ENCODE data around the gene DGKQ. TPM values are rescaled to one million over a fixed set of nuclear protein-coding genes. Genes with fewer than 3 reads are reported as not detected.
A peak's percentile ranks its signal among the peaks of the same experiment; 100 is the strongest.

Gene DGKQ
- total and polyA plus RNA-seq, 2 of the 13 experiments (the other 11 are each of a cell fraction or from before 2014, with no cell fraction given), result 4.5 to 7.2 TPM

DNA sequence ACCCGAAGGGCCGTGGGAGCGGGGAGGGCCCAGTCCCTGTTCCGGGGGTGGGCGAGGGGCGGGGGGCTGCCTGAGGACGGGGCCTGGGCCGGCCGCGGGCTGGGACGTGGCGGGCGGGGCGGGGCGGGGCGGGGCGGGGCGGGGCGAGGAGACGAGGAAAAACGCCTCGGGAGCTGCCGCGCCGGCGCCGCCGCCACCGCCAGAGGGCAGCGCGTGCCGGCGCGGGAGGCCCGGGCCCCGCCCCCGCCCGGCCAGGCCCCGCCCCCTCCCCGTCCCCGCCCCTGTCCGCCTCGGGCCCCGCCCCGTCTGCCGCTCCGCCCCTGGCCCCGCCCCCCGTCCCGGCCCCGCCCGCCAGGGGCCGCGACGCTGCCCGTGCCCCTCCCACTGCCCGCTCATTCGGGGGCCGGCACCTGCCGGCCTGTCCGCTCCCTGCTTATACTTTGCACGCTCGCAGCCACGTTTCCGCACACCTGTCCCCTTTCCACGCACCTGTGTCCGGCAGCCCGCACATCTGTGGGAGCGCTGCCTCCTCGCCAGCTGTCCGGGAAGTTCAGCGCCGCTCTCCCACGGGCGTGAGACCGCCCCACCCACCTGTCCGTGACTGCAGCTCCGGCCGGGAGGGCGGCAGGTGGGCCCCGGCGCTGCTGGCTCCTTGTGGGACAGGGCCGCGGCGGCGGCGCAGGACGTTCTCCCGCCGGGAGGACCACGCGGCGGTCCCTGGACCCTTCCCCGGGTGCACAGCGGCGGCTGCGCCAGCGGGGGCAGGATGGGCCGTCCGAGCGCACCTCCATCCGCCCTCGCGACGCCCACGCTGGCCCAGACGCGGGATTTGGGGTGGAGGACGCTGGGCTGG lies 36.4 kb upstream of the DGKQ start (continued):
- TF ChIP-seq, protein P1, sequence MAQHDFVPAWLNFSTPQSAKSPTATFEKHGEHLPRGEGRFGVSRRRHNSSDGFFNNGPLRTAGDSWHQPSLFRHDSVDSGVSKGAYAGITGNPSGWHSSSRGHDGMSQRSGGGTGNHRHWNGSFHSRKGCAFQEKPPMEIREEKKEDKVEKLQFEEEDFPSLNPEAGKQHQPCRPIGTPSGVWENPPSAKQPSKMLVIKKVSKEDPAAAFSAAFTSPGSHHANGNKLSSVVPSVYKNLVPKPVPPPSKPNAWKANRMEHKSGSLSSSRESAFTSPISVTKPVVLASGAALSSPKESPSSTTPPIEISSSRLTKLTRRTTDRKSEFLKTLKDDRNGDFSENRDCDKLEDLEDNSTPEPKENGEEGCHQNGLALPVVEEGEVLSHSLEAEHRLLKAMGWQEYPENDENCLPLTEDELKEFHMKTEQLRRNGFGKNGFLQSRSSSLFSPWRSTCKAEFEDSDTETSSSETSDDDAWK (CRISPR knock-in tag; IDR thresholded peaks at IDR 0.05), result no peak
- no peak for TF ChIP-seq TBL1XR1 (IDR thresholded peaks at IDR 0.05; ENCODE audit: borderline replicate concordance, low read length, partially characterized antibody)
- no peak for TF ChIP-seq ZBTB21 (CRISPR knock-in tag; IDR thresholded peaks at IDR 0.05)
- TF ChIP-seq, protein P2, sequence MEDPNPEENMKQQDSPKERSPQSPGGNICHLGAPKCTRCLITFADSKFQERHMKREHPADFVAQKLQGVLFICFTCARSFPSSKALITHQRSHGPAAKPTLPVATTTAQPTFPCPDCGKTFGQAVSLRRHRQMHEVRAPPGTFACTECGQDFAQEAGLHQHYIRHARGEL (CRISPR knock-in tag; IDR thresholded peaks at IDR 0.05), result no peak
- TF ChIP-seq DMAP1 (CRISPR knock-in tag; IDR thresholded peaks at IDR 0.05), result no peak
- TF ChIP-seq LCORL (IDR thresholded peaks at IDR 0.05), result no peak
- no peak for TF ChIP-seq LCORL (CRISPR knock-in tag; IDR thresholded peaks at IDR 0.05)
- TF ChIP-seq SMAD9 (CRISPR knock-in tag; IDR thresholded peaks at IDR 0.05), result no peak
- no peak for TF ChIP-seq ZNF530 (CRISPR knock-in tag; IDR thresholded peaks at IDR 0.05; ENCODE audit: low read depth)
- TF ChIP-seq, protein P3, sequence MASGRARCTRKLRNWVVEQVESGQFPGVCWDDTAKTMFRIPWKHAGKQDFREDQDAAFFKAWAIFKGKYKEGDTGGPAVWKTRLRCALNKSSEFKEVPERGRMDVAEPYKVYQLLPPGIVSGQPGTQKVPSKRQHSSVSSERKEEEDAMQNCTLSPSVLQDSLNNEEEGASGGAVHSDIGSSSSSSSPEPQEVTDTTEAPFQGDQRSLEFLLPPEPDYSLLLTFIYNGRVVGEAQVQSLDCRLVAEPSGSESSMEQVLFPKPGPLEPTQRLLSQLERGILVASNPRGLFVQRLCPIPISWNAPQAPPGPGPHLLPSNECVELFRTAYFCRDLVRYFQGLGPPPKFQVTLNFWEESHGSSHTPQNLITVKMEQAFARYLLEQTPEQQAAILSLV (CRISPR knock-in tag; IDR thresholded peaks at IDR 0.05; ENCODE audit: borderline replicate concordance), result no peak
- peak; percentile 18 for TF ChIP-seq YY1 (IDR thresholded peaks at IDR 0.05; ENCODE audit: insufficient read depth, insufficient replicate concordance, low read depth, low read length)
- TF ChIP-seq ZNF777 (CRISPR knock-in tag; IDR thresholded peaks at IDR 0.05), result peak; percentile 81
- TF ChIP-seq, protein P4, sequence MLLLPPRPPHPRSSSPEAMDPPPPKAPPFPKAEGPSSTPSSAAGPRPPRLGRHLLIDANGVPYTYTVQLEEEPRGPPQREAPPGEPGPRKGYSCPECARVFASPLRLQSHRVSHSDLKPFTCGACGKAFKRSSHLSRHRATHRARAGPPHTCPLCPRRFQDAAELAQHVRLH (CRISPR knock-in tag; IDR thresholded peaks at IDR 0.05; ENCODE audit: borderline replicate concordance, low read depth), result no peak
- TF ChIP-seq ZEB1 (IDR thresholded peaks at IDR 0.05; ENCODE audit: insufficient replicate concordance, low read depth), result peak; percentile 59
- TF ChIP-seq ARHGAP35 (CRISPR knock-in tag; IDR thresholded peaks at IDR 0.05; ENCODE audit: borderline replicate concordance), result no peak
- no peak for TF ChIP-seq ZNF121 (CRISPR knock-in tag; IDR thresholded peaks at IDR 0.05)
- no peak for TF ChIP-seq ESRRA (CRISPR knock-in tag; IDR thresholded peaks at IDR 0.05; ENCODE audit: low read depth)
- TF ChIP-seq ZNF441 (CRISPR knock-in tag; IDR thresholded peaks at IDR 0.05; ENCODE audit: borderline replicate concordance), result no peak
- TF ChIP-seq ZNF343 (CRISPR knock-in tag; IDR thresholded peaks at IDR 0.05), result no peak
- 0 out of 2 replicates have a peak, but pooled peaks have one; percentile 32 for TF ChIP-seq ZNF780A (CRISPR knock-in tag; IDR thresholded peaks at IDR 0.05)
- TF ChIP-seq, protein P5, sequence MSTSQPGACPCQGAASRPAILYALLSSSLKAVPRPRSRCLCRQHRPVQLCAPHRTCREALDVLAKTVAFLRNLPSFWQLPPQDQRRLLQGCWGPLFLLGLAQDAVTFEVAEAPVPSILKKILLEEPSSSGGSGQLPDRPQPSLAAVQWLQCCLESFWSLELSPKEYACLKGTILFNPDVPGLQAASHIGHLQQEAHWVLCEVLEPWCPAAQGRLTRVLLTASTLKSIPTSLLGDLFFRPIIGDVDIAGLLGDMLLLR (CRISPR knock-in tag; IDR thresholded peaks at IDR 0.05), result no peak
- peak; percentile 67; the same call in 1 of the 2 replicates for TF ChIP-seq ZFX (CRISPR knock-in tag; IDR thresholded peaks at IDR 0.05; ENCODE audit: low read depth)
- TF ChIP-seq SETDB1 (CRISPR knock-in tag; IDR thresholded peaks at IDR 0.05; ENCODE audit: borderline replicate concordance), result no peak
- TF ChIP-seq NRL (CRISPR knock-in tag; IDR thresholded peaks at IDR 0.05; ENCODE audit: borderline replicate concordance), result no peak
- TF ChIP-seq NR2F6 (IDR thresholded peaks at IDR 0.05), result no peak
- no peak for TF ChIP-seq NR2F6 (CRISPR knock-in tag; IDR thresholded peaks at IDR 0.05)
- 0 out of 2 replicates have a peak, but pooled peaks have one; percentile 21 for TF ChIP-seq ELF3 (CRISPR knock-in tag; IDR thresholded peaks at IDR 0.05)
- TF ChIP-seq ZNF75D (CRISPR knock-in tag; IDR thresholded peaks at IDR 0.05; ENCODE audit: borderline replicate concordance), result no peak
- no peak for TF ChIP-seq BORCS8-MEF2B (CRISPR knock-in tag; IDR thresholded peaks at IDR 0.05)
